Activated naive CD8-positive, alpha-beta T cell treated with anti-CD3 and anti-CD28 coated beads, Interleukin-2, amount 50 U/mL, for 24 hours (primary cell): ENCODE data around the gene RRP15.
"Not testable (repeated sequence)": the region's sequence is repeated elsewhere in the genome, so short reads cannot be mapped to it uniquely, and the experiment has no call there.

Experiments
- ATAC-seq: fragments of 150-1000 bp; cut with Tn5 transposase; one replicate; pipeline ENCODE4 v1.10.0; 2021
- DNase-seq: peaks from one replicate; pipeline ENCODE4 v3.0.0; 2021
- H3K27ac Mint-ChIP-seq: one replicate; pipeline ENCODE4 v1.8.0; 2021; ENCODE audit warnings: mild to moderate bottlenecking, mixed read lengths
- H3K27me3 Mint-ChIP-seq: one replicate; pipeline ENCODE4 v1.8.0; 2021; ENCODE audit warnings: mixed read lengths
- H3K36me3 Mint-ChIP-seq: one replicate; pipeline ENCODE4 v1.8.0; 2021; ENCODE audit warnings: low read depth, mixed read lengths
- H3K4me1 Mint-ChIP-seq: one replicate; pipeline ENCODE4 v1.8.0; 2021; ENCODE audit warnings: mixed read lengths
- H3K4me3 Mint-ChIP-seq: one replicate; pipeline ENCODE4 v1.8.0; 2021; ENCODE audit warnings: mild to moderate bottlenecking, moderate library complexity, mixed read lengths
- H3K9me3 Mint-ChIP-seq: one replicate; pipeline ENCODE4 v1.8.0; 2021; ENCODE audit warnings: mixed read lengths

RRP15 gene

GRCh38 chr1:218304281-218305039, 19.4 kb downstream of the RRP15 start:
- DNase-seq (no peak), ATAC-seq (peak; percentile 43)
- H3K36me3 Mint-ChIP-seq, result peaks cover 37% of the 10 kb centered on the region
- no peaks in the 10 kb centered on the region for H3K9me3 Mint-ChIP-seq
- peaks cover 11% of the 10 kb centered on the region for H3K4me1 Mint-ChIP-seq
- no peaks in the 10 kb centered on the region for H3K27me3 Mint-ChIP-seq
- no peak overlapping the region for H3K27ac Mint-ChIP-seq
- no peak overlapping the region for H3K4me3 Mint-ChIP-seq

GRCh38 chr1:218305472-218306064, 20.5 kb downstream of the RRP15 start:
- Mint-ChIP-seq H3K4me3 (no peak overlapping the region), H3K9me3 (no peaks in the 10 kb centered on the region), H3K4me1 (peaks cover 11% of the 10 kb centered on the region), H3K27me3 (no peaks in the 10 kb centered on the region), H3K36me3 (peaks cover 37% of the 10 kb centered on the region), H3K27ac (no peak overlapping the region)
- ATAC-seq, result no peak
- DNase-seq, result no peak

- H3K4me1 Mint-ChIP-seq, result peaks cover 7% of the 10 kb centered on the region
- no peaks in the 10 kb centered on the region for H3K27me3 Mint-ChIP-seq
- peaks cover 37% of the 10 kb centered on the region for H3K36me3 Mint-ChIP-seq
Observed at GRCh38 chr1:218312509-218312908, 27.4 kb downstream of the RRP15 start.

GRCh38 chr1:218314316-218314715, 29.2 kb downstream of the RRP15 start:
- H3K4me1 Mint-ChIP-seq, result peaks cover 7% of the 10 kb centered on the region
- no peaks in the 10 kb centered on the region for H3K27me3 Mint-ChIP-seq
- no peak overlapping the region for H3K4me3 Mint-ChIP-seq
- H3K9me3 Mint-ChIP-seq, result no peaks in the 10 kb centered on the region
- DNase-seq (no peak), ATAC-seq (no peak)
- peaks cover 37% of the 10 kb centered on the region for H3K36me3 Mint-ChIP-seq
- no peak overlapping the region for H3K27ac Mint-ChIP-seq

More at GRCh38 chr1:218312509-218312908, 27.4 kb downstream of the RRP15 start:
- Mint-ChIP-seq H3K4me3 (no peak overlapping the region), H3K27ac (no peak overlapping the region), H3K9me3 (no peaks in the 10 kb centered on the region)
- no peak for DNase-seq
- ATAC-seq, result no peak

- H3K4me3 Mint-ChIP-seq, result no peak overlapping the region
- H3K27me3 Mint-ChIP-seq, result no peaks in the 10 kb centered on the region
- DNase-seq, result no peak
- no peak for ATAC-seq
- H3K27ac Mint-ChIP-seq, result no peak overlapping the region
- peaks cover 45% of the 10 kb centered on the region for H3K36me3 Mint-ChIP-seq
- H3K9me3 Mint-ChIP-seq, result no peaks in the 10 kb centered on the region
- H3K4me1 Mint-ChIP-seq, result peaks cover 7% of the 10 kb centered on the region
Observed at GRCh38 chr1:218315638-218316037, 30.5 kb downstream of the RRP15 start.

GRCh38 chr1:218317061-218317460, 32.0 kb downstream of the RRP15 start:
- peaks cover 35% of the 10 kb centered on the region for H3K36me3 Mint-ChIP-seq
- no peak overlapping the region for H3K4me3 Mint-ChIP-seq
- no peaks in the 10 kb centered on the region for H3K9me3 Mint-ChIP-seq
- peaks cover 3% of the 10 kb centered on the region for H3K4me1 Mint-ChIP-seq
- no peaks in the 10 kb centered on the region for H3K27me3 Mint-ChIP-seq
- no peak for ATAC-seq
- DNase-seq, result no peak
- no peak overlapping the region for H3K27ac Mint-ChIP-seq

GRCh38 chr1:218320182-218320581, 35.1 kb downstream of the RRP15 start:
- not testable (repeated sequence) for DNase-seq, H3K4me1 Mint-ChIP-seq, ATAC-seq, H3K27me3 Mint-ChIP-seq, H3K4me3 Mint-ChIP-seq, H3K27ac Mint-ChIP-seq, H3K9me3 Mint-ChIP-seq
- peaks cover 35% of the 10 kb centered on the region for H3K36me3 Mint-ChIP-seq

GRCh38 chr1:218322762-218323161, 37.7 kb downstream of the RRP15 start:
- Mint-ChIP-seq H3K4me1 (no peaks in the 10 kb centered on the region), H3K36me3 (peaks cover 36% of the 10 kb centered on the region), H3K27ac (no peak overlapping the region), H3K4me3 (no peak overlapping the region), H3K27me3 (no peaks in the 10 kb centered on the region), H3K9me3 (no peaks in the 10 kb centered on the region)
- ATAC-seq, result no peak
- no peak for DNase-seq

- Mint-ChIP-seq H3K9me3 (no peaks in the 10 kb centered on the region), H3K36me3 (peaks cover 31% of the 10 kb centered on the region), H3K27ac (no peak overlapping the region), H3K4me1 (no peaks in the 10 kb centered on the region), H3K4me3 (no peak overlapping the region), H3K27me3 (no peaks in the 10 kb centered on the region)
- ATAC-seq (no peak), DNase-seq (no peak)
Observed at GRCh38 chr1:218323568-218324225, 38.6 kb downstream of the RRP15 start.

GRCh38 chr1:218324226-218324580, 39.1 kb downstream of the RRP15 start:
- ATAC-seq (peak; percentile 24), DNase-seq (no peak)
- Mint-ChIP-seq H3K27me3 (no peaks in the 10 kb centered on the region), H3K27ac (no peak overlapping the region), H3K9me3 (no peaks in the 10 kb centered on the region), H3K4me3 (no peak overlapping the region), H3K4me1 (no peaks in the 10 kb centered on the region), H3K36me3 (peaks cover 29% of the 10 kb centered on the region)

- no peaks in the 10 kb centered on the region for H3K27me3 Mint-ChIP-seq
- no peaks in the 10 kb centered on the region for H3K4me1 Mint-ChIP-seq
- no peak overlapping the region for H3K27ac Mint-ChIP-seq
- ATAC-seq, result no peak
- no peaks in the 10 kb centered on the region for H3K9me3 Mint-ChIP-seq
- no peak for DNase-seq
- no peak overlapping the region for H3K4me3 Mint-ChIP-seq
- H3K36me3 Mint-ChIP-seq, result peaks cover 25% of the 10 kb centered on the region
Observed at GRCh38 chr1:218328769-218329168, 43.7 kb downstream of the RRP15 start.

- Mint-ChIP-seq H3K4me3 (no peak overlapping the region), H3K36me3 (peaks cover 21% of the 10 kb centered on the region), H3K27ac (no peak overlapping the region), H3K4me1 (no peaks in the 10 kb centered on the region), H3K9me3 (no peaks in the 10 kb centered on the region), H3K27me3 (no peaks in the 10 kb centered on the region)
- ATAC-seq (peak; percentile 43), DNase-seq (no peak)
Observed at GRCh38 chr1:218330043-218330623, 45.0 kb downstream of the RRP15 start.

- ATAC-seq (no peak), DNase-seq (no peak)
- no peak overlapping the region for H3K27ac Mint-ChIP-seq
- no peak overlapping the region for H3K4me3 Mint-ChIP-seq
- H3K27me3 Mint-ChIP-seq, result no peaks in the 10 kb centered on the region
- H3K36me3 Mint-ChIP-seq, result peaks cover 19% of the 10 kb centered on the region
- H3K4me1 Mint-ChIP-seq, result no peaks in the 10 kb centered on the region
- no peaks in the 10 kb centered on the region for H3K9me3 Mint-ChIP-seq
Observed at GRCh38 chr1:218332416-218332815, 47.3 kb downstream of the RRP15 start.

- H3K27ac Mint-ChIP-seq, result no peak overlapping the region
- H3K36me3 Mint-ChIP-seq, result peaks cover 20% of the 10 kb centered on the region
- no peak for DNase-seq
- ATAC-seq, result no peak
- peaks cover 4% of the 10 kb centered on the region for H3K27me3 Mint-ChIP-seq
- no peaks in the 10 kb centered on the region for H3K9me3 Mint-ChIP-seq
- H3K4me3 Mint-ChIP-seq, result no peak overlapping the region
- H3K4me1 Mint-ChIP-seq, result no peaks in the 10 kb centered on the region
Observed at GRCh38 chr1:218336328-218336727, 51.2 kb downstream of the RRP15 start.
